ENCODE measurements around the gene NKD2. TPM values are rescaled to one million over a fixed set of nuclear protein-coding genes. Genes with fewer than 3 reads are reported as not detected.
"Not testable (repeated sequence)": the region's sequence is repeated elsewhere in the genome, so short reads cannot be mapped to it uniquely, and the experiment has no call there.

Gene NKD2
- total and polyA plus RNA-seq, 2 experiments from 2014 or later, result not detected

DNA sequence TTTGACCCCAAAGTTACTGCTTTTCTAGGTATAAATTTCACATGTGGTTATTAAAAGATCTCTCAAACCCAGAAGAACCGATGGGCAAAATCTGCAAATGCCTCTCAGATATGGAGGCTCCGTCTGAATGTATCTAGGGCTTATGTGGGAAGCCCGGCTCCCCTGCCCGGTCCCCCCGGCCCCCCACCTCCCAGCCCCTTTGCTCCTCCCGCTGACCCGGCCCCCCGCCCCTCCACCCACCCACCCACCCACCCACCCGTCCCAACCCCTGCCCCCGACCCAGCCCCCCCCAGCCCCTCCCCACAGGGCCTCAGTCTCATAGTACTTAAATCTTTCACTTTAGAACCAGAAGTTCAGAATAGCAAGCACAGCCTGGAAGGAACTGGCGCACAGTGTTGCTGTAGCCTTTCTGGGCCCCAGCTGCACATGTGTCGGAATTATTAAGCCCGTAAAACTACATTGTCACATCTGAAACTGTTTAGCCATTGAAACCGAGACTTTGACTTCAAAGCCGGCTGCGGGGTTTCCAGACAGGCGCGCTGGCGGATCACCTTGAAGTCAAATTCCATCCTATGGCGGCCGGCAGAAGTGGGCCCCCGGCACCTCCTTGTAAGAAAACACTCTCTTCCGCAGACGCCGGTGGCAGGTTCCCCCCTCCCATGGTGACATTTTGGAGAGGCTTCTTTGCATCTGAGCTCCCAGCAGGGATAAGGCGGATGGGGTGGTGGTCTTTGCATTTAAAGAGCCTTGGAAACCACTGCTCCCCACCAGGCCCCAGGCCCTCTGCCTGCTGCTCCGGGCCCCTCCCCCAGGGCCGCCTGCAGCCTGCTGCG lies 12.8 kb downstream of the NKD2 start:
- Histone ChIP-seq H3K27me3 (replicated peaks; ENCODE audit: insufficient read depth) (0 out of 2 replicates have a peak, but pooled peaks cover 3% of the 10 kb centered on the region), H3K4me1 (ENCODE audit: insufficient read depth) (no peaks in the 10 kb centered on the region), H4K20me1 (ENCODE audit: insufficient read depth) (no peaks in the 10 kb centered on the region), H3K4me2 (ENCODE audit: unreplicated experiment) (no peak overlapping the region), H3K9ac (no peak overlapping the region), H3K79me2 (ENCODE audit: insufficient read depth) (no peaks in the 10 kb centered on the region), H3K4me3 (no peak overlapping the region), H3F3A (ENCODE audit: insufficient read depth) (no peaks in the 10 kb centered on the region), H2AFZ (no peak overlapping the region), H3K36me3 (ENCODE audit: low read depth) (no peaks in the 10 kb centered on the region), H3K27ac (no peak overlapping the region), H3K9me2 (ENCODE audit: insufficient read depth) (no peaks in the 10 kb centered on the region), H3K9me3 (ENCODE audit: low read depth) (no peaks in the 10 kb centered on the region)
- in situ Hi-C loops (cut with MboI), result no loop called here
- TF ChIP-seq EZH2phosphoT487 (IDR thresholded peaks at IDR 0.05; ENCODE audit: insufficient read depth, low read depth) (no peak), EZH2 (IDR thresholded peaks at IDR 0.05; ENCODE audit: insufficient read depth, poor library complexity, severe bottlenecking) (no peak)
- 14 to 21% methylated on average over 21 to 29 of the region's 29 CpGs for WGBS, 2 experiments (ENCODE audit: low coverage in 1 of 2, low lambda C conversion rate in 2 of 2, missing lambda C conversion rate in 2 of 2)
- DNase-seq, result peak; percentile 41

DNA sequence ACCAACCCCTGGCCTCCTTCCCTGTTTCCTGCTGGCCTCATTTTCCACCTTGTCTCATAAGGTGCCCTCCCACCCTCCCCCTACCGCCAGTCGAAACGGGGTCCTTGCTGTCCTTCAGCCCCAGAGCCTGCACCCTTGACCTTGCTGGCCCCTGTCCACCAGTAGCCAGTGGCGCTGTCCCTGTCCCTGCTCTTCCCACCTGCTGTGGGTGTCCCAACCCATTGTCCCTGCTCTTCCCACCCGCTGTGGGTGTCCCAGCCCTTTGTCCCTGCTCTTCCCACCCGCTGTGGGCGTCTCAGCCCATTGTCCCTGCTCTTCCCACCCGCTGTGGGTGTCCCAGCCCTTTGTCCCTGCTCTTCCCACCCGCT lies 13.4 kb downstream of the NKD2 start:
- H3K9ac ChIP-seq; H3K4me3 ChIP-seq; H4K20me1 ChIP-seq (ENCODE audit: insufficient read depth); H2AFZ ChIP-seq; in situ Hi-C loops (cut with MboI); H3K9me3 ChIP-seq (ENCODE audit: low read depth); H3K79me2 ChIP-seq (ENCODE audit: insufficient read depth); H3K4me1 ChIP-seq (ENCODE audit: insufficient read depth); H3K36me3 ChIP-seq (ENCODE audit: low read depth); H3K27ac ChIP-seq; DNase-seq; H3K9me2 ChIP-seq (ENCODE audit: insufficient read depth); H3K4me2 ChIP-seq (ENCODE audit: unreplicated experiment); H3K27me3 ChIP-seq (replicated peaks; ENCODE audit: insufficient read depth); H3F3A ChIP-seq (ENCODE audit: insufficient read depth): not testable (repeated sequence)
- WGBS, 2 experiments (ENCODE audit: low coverage in 1 of 2, low lambda C conversion rate in 2 of 2, missing lambda C conversion rate in 2 of 2), result 65 to 90% methylated on average over 2 to 9 of the region's 9 CpGs

DNA sequence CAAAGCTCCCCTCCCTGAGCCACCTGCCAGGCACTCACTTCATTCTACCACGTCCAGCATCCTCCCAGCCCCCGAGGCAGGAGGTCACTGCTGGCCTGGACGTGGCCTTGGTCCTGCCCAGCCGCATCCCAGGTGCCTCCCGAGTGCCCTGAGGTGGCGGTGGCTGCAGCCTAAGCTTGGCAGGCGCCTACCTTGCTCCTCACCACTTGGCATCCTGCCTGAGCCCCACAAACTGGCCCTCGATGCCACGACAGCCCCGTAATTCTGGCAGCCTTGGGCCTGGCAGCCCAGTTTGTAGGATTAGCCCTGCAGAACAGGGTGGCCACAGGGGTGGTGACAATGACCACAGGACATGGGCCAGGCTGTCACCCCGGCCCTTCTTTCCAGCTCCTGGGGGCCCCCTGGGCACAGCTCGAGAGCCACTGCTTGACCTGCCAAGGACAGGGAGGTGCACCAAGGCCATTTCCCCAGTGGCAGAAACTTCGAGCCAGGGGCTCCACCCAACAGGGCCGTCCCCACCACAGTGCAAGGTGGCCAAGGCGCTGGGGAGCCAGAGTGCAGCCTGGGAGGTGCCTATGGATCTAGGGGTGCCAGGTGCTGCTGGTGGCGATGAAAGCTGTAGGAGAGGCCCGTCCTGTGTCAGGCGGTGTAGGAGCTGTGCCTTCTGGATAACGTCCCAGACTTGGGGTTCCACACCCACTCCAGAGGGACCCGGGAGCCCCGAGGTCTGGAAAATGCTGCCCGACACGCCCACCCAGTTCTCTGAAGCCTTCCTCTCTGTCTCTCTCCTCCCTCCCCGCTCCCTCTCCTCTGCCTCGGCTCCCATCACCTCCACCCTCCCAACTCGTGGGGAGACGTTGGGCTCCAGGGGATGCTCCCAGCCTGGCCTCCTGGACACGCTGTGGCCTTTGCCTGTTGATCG lies 18.4 kb downstream of the NKD2 start:
- H3K9ac ChIP-seq, result no peak overlapping the region
- no peaks in the 10 kb centered on the region for H3F3A ChIP-seq (ENCODE audit: insufficient read depth)
- TF ChIP-seq EZH2 (IDR thresholded peaks at IDR 0.05; ENCODE audit: insufficient read depth, poor library complexity, severe bottlenecking), result no peak
- no peak for TF ChIP-seq EZH2phosphoT487 (IDR thresholded peaks at IDR 0.05; ENCODE audit: insufficient read depth, low read depth)
- H3K9me3 ChIP-seq (ENCODE audit: low read depth), result no peaks in the 10 kb centered on the region
- DNase-seq, result no peak
- in situ Hi-C loops (cut with MboI), result no loop called here
- H3K27ac ChIP-seq, result no peak overlapping the region
- no peaks in the 10 kb centered on the region for H4K20me1 ChIP-seq (ENCODE audit: insufficient read depth)
- H3K36me3 ChIP-seq (ENCODE audit: low read depth), result no peaks in the 10 kb centered on the region
- H3K4me2 ChIP-seq (ENCODE audit: unreplicated experiment), result no peak overlapping the region
- H3K27me3 ChIP-seq (replicated peaks; ENCODE audit: insufficient read depth), result no peaks in the 10 kb centered on the region
- no peaks in the 10 kb centered on the region for H3K9me2 ChIP-seq (ENCODE audit: insufficient read depth)
- 47% methylated on average over 25 to 29 of the region's 29 CpGs for WGBS, 2 experiments (ENCODE audit: low coverage in 1 of 2, low lambda C conversion rate in 2 of 2, missing lambda C conversion rate in 2 of 2)
- no peaks in the 10 kb centered on the region for H3K79me2 ChIP-seq (ENCODE audit: insufficient read depth)
- no peak overlapping the region for H3K4me3 ChIP-seq
- no peak overlapping the region for H2AFZ ChIP-seq
- no peaks in the 10 kb centered on the region for H3K4me1 ChIP-seq (ENCODE audit: insufficient read depth)

DNA sequence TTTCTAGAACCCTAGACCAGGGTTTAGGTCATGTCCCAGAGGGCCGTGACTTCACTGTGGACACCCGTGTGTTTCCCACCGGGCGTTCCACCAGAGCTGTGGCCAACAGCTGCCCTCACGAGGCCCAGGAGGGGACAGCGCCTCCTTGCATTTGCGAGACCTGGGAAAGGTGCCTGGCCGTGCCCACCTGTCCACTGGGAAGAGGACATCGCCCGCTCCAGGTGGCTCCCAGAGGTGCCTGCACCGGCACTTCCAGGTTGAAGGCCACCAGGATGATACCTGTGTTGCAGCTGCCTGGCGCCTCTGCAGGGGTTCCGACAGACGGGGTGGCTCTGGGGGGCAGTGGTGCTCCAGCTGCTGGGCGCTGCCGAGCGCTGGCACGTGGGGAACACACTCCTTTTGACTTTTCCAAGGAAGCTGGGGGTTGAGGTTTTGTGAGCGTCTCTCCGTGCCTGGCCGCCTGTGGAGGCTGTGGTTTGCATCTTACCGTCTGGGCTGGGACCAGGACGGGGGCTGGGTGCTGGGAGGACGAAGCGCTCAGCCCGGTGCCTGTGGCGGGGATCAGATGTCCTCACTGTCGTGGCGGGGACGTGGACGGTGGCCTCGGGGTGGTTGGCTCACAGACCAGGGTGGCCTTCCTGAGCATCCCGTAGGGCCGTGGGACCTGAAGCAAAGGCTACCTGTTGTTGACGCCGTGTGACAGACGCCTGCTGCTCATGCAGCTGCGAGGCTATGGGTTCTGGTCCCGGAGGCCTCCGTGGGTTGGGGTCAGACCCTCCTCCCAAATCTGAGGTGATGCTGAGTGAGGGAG lies 19.2 kb downstream of the NKD2 start:
- Histone ChIP-seq H3K27me3 (replicated peaks; ENCODE audit: insufficient read depth) (no peaks in the 10 kb centered on the region), H2AFZ (no peak overlapping the region), H3F3A (ENCODE audit: insufficient read depth) (no peaks in the 10 kb centered on the region), H4K20me1 (ENCODE audit: insufficient read depth) (no peaks in the 10 kb centered on the region), H3K27ac (no peak overlapping the region), H3K4me1 (ENCODE audit: insufficient read depth) (no peaks in the 10 kb centered on the region), H3K36me3 (ENCODE audit: low read depth) (no peaks in the 10 kb centered on the region), H3K4me3 (no peak overlapping the region), H3K79me2 (ENCODE audit: insufficient read depth) (no peaks in the 10 kb centered on the region), H3K9me2 (ENCODE audit: insufficient read depth) (no peaks in the 10 kb centered on the region), H3K9me3 (ENCODE audit: low read depth) (no peaks in the 10 kb centered on the region), H3K4me2 (ENCODE audit: unreplicated experiment) (no peak overlapping the region), H3K9ac (no peak overlapping the region)
- in situ Hi-C loops (cut with MboI), result no loop called here
- WGBS, 2 experiments (ENCODE audit: low coverage in 1 of 2, low lambda C conversion rate in 2 of 2, missing lambda C conversion rate in 2 of 2), result 83% methylated on average over 37 to 39 of the region's 40 CpGs
- TF ChIP-seq EZH2phosphoT487 (IDR thresholded peaks at IDR 0.05; ENCODE audit: insufficient read depth, low read depth) (no peak), EZH2 (IDR thresholded peaks at IDR 0.05; ENCODE audit: insufficient read depth, poor library complexity, severe bottlenecking) (no peak)
- DNase-seq, result no peak
